Measurements from ENCODE around the gene SNN. TPM values are rescaled to one million over a fixed set of nuclear protein-coding genes. Genes with fewer than 3 reads are reported as not detected.

Gene SNN
- total RNA-seq, 6 experiments from 2014 or later, result 4.6 to 7.6 (median 6.5) TPM

GRCh38 chr16:11699234-11699894 lies 31.1 kb downstream of the SNN start:
- Mint-ChIP-seq H3K27ac (no peak overlapping the region), H3K4me3 (no peak overlapping the region), H3K27me3 (ENCODE audit: insufficient read depth) (no peaks in the 10 kb centered on the region; the same call in none of the 2 replicates), H3K9me3 (no peaks in the 10 kb centered on the region), H3K36me3 (ENCODE audit: low read depth) (peaks cover 24% of the 10 kb centered on the region), H3K4me1 (ENCODE audit: low read depth) (peaks cover 12% of the 10 kb centered on the region; the same call in 1 of the 2 replicates)
- no peak for TF ChIP-seq CTCF (IDR thresholded peaks at IDR 0.05)
- no peak for DNase-seq

GRCh38 chr16:11700264-11701029 lies 32.2 kb downstream of the SNN start:
- H3K27me3 Mint-ChIP-seq (ENCODE audit: insufficient read depth), result no peaks in the 10 kb centered on the region; the same call in none of the 2 replicates
- H3K9me3 Mint-ChIP-seq, result no peaks in the 10 kb centered on the region
- TF ChIP-seq CTCF (IDR thresholded peaks at IDR 0.05), result no peak
- H3K36me3 Mint-ChIP-seq (ENCODE audit: low read depth), result peaks cover 21% of the 10 kb centered on the region
- H3K4me3 Mint-ChIP-seq, result no peak overlapping the region
- peaks cover 14% of the 10 kb centered on the region; the same call in 1 of the 2 replicates for H3K4me1 Mint-ChIP-seq (ENCODE audit: low read depth)
- H3K27ac Mint-ChIP-seq, result no peak overlapping the region; the same call in 1 of the 2 replicates
- no peak for DNase-seq

- Mint-ChIP-seq H3K4me1 (ENCODE audit: low read depth) (peaks cover 20% of the 10 kb centered on the region), H3K36me3 (ENCODE audit: low read depth) (peaks cover 16% of the 10 kb centered on the region), H3K9me3 (no peaks in the 10 kb centered on the region), H3K4me3 (no peak overlapping the region), H3K27ac (no peak overlapping the region), H3K27me3 (ENCODE audit: insufficient read depth) (no peaks in the 10 kb centered on the region; the same call in 1 of the 2 replicates)
- DNase-seq, result no peak
- TF ChIP-seq CTCF (IDR thresholded peaks at IDR 0.05), result no peak
These were observed 37.2 kb downstream of the SNN start for GRCh38 chr16:11705311-11706025.

GRCh38 chr16:11706180-11706742 lies 38.0 kb downstream of the SNN start:
- Mint-ChIP-seq H3K27ac (no peak overlapping the region), H3K27me3 (ENCODE audit: insufficient read depth) (no peaks in the 10 kb centered on the region; the same call in 1 of the 2 replicates), H3K4me1 (ENCODE audit: low read depth) (peaks cover 20% of the 10 kb centered on the region), H3K9me3 (no peaks in the 10 kb centered on the region), H3K36me3 (ENCODE audit: low read depth) (peaks cover 16% of the 10 kb centered on the region), H3K4me3 (no peak overlapping the region)
- no peak for DNase-seq
- no peak for TF ChIP-seq CTCF (IDR thresholded peaks at IDR 0.05)

- H3K4me1 Mint-ChIP-seq (ENCODE audit: low read depth), result peaks cover 20% of the 10 kb centered on the region
- peaks cover 16% of the 10 kb centered on the region for H3K36me3 Mint-ChIP-seq (ENCODE audit: low read depth)
- H3K9me3 Mint-ChIP-seq, result no peaks in the 10 kb centered on the region
- no peak for TF ChIP-seq CTCF (IDR thresholded peaks at IDR 0.05)
- H3K4me3 Mint-ChIP-seq, result no peak overlapping the region
- no peak overlapping the region for H3K27ac Mint-ChIP-seq
- no peaks in the 10 kb centered on the region; the same call in 1 of the 2 replicates for H3K27me3 Mint-ChIP-seq (ENCODE audit: insufficient read depth)
- DNase-seq, result no peak
These were observed 39.5 kb downstream of the SNN start for GRCh38 chr16:11707679-11708197.
